Inflammatory macrophage treated with lipopolysaccharide for 4 hours (primary cell): ENCODE results near the gene GTF2H4.
"Not testable (repeated sequence)": the region's sequence is repeated elsewhere in the genome, so short reads cannot be mapped to it uniquely, and the experiment has no call there.

Experiments used
- DNase-seq: peaks from one replicate; pipeline ENCODE4 v3.0.0-alpha.2; 2020

The GTF2H4 gene

GRCh38 chr6:30907758-30908591 lies at the start of gene GTF2H4:
Gene GTF2H4, plus strand, starts transcription at chr6:30908207.
- peak; percentile 99 for DNase-seq

GRCh38 chr6:30859726-30860125 lies 48.3 kb upstream of the GTF2H4 start:
- not testable (repeated sequence) for DNase-seq

GRCh38 chr6:30861257-30862048 lies 46.6 kb upstream of the GTF2H4 start:
- peak; percentile 52 for DNase-seq

GRCh38 chr6:30862156-30862875 lies 45.7 kb upstream of the GTF2H4 start:
- no peak for DNase-seq

- DNase-seq = no peak
Observed at GRCh38 chr6:30864325-30864724, 43.7 kb upstream of the GTF2H4 start.

GRCh38 chr6:30869241-30869749 lies 38.7 kb upstream of the GTF2H4 start:
- DNase-seq = not testable (repeated sequence)

- DNase-seq = no peak
Observed at GRCh38 chr6:30870546-30870945, 37.5 kb upstream of the GTF2H4 start.

GRCh38 chr6:30871592-30872183 lies 36.3 kb upstream of the GTF2H4 start:
- DNase-seq = no peak

- no peak for DNase-seq
Observed at GRCh38 chr6:30873137-30873640, 34.8 kb upstream of the GTF2H4 start.

- DNase-seq = not testable (repeated sequence)
Observed at GRCh38 chr6:30873795-30874194, 34.2 kb upstream of the GTF2H4 start.

- no peak for DNase-seq
Observed at GRCh38 chr6:30875244-30876038, 32.6 kb upstream of the GTF2H4 start.

- DNase-seq = peak; percentile 11
Observed at GRCh38 chr6:30876039-30876730, 31.8 kb upstream of the GTF2H4 start.

- peak; percentile 87 for DNase-seq
Observed at GRCh38 chr6:30877419-30878262, 30.4 kb upstream of the GTF2H4 start.

- DNase-seq = no peak
Observed at GRCh38 chr6:30879684-30880427, 28.2 kb upstream of the GTF2H4 start.

- no peak for DNase-seq
Observed at GRCh38 chr6:30880698-30881252, 27.2 kb upstream of the GTF2H4 start.

GRCh38 chr6:30881392-30882203 lies 26.4 kb upstream of the GTF2H4 start:
- no peak for DNase-seq

GRCh38 chr6:30882204-30882758 lies 25.7 kb upstream of the GTF2H4 start:
- no peak for DNase-seq
